Stimulated activated CD4-positive, alpha-beta T cell treated with anti-CD3 and anti-CD28 coated beads, Interleukin-15, amount 100 ng/mL, for 48 hours (primary cell): ENCODE data around the gene PSMC3.
A peak's percentile ranks its signal among the peaks of the same experiment; 100 is the strongest.

Experiments used
- DNase-seq, 2 donors: peaks; one replicate each; pipeline ENCODE4 v3.0.0-alpha.2; 2020; ENCODE audit warnings: low read depth in 2 of 2

The PSMC3 gene

DNA sequence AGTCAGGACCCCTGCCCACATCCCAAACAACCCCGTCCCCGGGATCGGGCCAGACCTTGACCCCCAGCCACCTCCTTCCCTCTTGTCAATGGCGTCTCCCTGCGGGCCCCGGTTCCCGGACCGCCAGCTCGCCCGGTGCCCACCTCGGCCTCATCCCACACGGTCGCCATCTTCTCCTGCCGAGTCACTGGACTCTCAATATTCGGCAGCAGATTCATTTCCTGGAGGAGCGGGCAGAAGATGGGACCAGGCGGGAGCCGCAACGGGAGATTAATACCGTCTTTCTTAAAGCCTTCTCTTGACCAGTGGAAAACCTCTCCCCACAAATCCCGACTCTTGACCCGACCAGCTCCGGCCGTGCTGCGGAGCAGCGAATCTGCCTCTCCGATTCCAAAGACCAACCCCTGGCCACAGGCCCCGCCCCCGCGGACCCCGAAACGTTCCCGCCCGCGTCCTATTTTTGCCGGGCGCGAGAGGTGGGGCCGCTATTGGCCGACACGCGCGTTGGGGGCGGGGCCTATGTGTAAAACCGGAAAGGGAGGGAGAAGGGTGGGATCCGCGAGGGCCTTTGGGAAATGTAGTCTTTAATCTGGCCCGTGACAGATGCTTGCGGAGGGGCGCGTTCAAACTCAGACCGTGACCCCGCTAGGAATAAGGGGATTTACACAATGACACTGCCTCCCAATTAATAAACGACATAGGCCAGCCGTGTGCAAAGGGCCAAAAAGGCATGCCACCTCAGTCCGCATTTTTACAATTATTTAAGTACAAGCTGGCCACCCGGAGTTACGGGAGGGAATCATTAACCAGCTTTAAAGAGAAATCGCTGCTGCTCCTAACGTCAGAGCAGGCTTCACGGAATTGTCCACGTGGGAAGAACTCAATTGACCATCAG is at the start of gene PSMC3:
Gene PSMC3 (minus strand): TSS at position 378 of the 895 bp plus-strand sequence. CDS start 160 bp downstream, at position 218.
- DNase-seq: peak; percentile 98 to 99

DNA sequence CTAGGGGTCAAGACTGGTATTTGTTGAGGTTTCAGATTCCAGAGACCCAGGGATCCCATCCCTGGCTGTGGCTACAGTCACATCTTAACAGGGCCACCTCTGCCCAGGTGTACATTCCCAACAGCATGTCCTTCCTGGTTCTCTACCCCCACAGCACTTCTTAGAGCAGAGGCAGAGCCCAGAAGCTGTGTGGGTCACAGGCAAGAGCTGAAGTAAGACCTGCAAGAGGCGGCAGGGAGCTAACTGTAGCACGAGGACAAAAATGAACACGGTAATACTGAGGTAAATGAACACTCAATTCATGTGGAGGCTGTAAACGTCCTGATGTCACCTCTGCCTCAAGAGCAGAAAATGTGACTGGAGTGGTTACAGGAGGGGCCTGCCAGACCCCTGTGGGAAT is 44.4 kb upstream of the PSMC3 start:
- no peak for DNase-seq

DNA sequence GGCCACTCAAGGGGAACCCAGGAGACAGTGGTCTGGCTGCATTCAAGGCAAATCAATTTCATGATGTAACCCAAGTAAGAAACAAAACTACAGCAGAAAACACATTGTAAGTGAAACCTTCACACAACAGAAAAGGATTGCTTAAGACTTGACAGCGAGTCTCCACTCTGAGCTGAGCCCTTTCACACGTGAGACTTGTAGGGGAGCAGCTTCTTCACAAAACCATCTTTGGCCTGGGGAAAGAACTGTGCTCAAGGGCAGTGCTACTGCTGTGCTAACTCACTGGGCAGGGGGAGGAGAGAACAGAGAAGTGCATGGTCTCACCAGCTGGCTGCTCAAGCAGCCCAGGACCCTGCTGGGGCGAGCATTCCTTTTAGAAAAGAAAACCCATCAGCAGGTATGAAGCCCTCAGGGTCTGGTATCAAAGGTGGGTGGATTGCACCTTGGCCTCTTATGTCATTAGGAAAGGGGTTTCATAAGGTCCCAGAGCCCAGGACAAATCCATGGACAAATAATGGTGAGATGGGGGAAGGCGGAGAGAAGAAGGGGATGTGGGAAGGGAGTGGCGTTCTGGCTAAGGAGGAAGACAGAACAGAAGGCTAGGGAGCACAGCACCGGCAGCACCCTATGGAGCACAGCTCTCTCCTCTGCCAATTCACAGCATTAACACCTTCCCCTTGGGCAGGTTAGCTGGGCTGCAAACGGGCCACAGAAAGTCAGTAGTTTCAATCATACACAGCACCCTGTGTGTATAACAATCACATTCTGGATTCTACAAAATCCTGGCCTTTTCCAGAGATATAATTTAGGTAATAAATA is 43.3 kb upstream of the PSMC3 start:
- DNase-seq: no peak

DNA sequence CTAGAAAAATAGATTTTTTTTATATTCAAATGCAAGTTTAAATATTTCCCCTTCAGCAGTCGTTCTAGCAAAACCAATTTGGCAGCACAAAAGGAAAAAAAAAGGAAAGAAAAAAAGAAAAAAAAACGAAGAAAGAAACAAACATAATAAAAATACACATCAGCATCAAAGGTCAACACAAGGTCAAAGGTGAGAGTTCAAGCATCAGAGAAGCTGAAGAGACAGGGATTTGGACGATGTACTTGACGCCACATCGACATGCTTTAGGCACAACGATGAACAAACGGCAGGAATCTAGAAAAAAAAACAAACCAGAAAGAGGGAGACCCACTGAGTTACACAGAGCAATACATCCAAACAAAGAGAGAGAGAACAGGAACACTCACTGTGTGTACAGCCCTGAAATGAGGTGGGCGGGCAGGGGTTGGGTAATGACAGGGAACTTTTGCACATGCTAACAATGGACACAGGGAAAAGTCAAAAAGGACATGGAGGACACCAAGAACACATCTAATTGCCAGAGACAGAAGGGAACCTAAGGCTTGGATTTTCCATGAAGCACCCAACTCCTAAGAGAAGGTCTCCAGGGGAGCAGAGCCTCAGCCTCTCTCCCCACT is 42.5 kb upstream of the PSMC3 start:
- no peak for DNase-seq

DNA sequence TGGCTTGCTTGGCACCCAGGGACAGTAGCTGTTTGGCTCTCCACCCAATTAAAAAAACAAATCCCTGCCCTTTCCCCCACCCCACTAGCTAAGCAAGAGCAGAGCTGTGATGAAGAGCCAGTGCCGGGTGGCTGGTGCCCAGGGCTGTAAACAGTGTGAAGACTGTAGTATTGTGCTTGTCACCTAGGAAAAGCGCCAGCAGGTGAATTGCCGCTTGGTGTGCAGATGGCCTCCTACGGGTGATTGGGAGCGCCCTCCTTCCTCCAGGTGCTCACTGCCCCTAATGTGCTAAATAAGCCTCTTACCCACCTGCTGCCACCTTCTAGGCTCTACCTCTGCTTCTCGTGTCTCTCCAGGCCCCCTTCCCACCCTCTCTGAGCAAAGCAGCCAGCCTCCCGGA is 41.1 kb upstream of the PSMC3 start:
- DNase-seq: no peak

DNA sequence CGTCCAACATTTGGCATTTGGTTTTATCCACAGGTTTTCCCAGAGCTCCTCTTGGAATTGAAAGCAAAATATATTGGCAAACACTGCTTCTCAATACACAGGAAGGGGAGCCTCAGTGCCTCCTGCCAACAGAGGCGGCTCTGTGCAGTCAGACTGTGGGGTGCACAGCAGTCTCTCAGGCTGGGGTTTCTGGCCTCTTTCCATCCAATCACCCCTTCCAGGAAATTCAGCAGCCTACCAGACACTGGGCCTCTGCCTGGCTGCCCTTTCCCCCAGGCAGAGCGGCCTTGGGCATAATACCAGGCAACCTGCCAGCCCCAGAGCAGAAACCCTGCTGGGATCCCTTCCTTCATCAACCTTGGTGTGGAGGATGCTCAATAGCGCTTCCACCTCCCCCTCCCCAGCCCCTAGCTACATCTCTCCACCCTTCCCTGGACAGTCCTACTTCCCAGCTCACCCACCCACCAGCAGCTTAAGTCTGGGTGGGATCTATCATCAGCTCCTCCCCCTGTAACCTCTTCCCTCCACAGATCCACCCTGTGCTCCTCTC is 40.5 kb upstream of the PSMC3 start:
- DNase-seq: no peak

DNA sequence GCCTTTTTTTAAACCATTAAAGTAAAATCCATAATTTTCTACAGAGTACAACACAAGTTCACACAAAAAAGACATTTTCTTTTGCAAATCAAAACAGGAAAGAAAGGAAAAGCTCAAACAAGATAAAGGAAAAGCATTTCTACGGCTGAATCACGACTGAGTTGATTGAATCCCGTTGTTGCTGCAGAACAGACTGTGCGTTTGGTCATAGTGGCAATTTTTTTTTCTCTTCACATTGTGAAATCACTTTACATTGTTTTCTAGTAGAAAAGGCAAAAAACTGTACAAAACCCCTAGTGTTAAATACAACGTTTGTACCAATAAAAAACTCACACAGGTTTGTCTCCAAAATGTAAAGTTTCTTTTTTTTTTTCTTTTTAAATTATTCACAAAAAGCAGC is 40.0 kb upstream of the PSMC3 start:
- DNase-seq: no peak

DNA sequence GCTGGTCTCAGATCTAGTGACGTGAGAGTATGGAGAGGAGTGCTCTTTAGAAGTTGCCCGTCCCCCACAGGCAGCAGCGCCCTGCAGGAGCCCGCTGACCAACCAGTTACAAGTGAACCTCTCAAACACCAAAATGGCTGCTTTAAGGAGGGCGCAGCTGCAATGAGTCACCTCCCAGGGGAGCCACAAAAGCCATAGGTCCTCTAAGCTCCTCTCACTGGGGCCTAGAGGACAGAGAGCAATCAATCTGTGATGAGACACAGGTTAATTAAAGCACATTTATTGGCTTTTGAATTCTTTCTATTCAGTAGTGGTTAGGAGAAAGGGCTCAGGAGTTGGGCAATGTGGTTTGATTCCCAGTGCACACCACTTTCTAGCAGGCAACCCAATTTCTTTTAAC is 38.2 kb upstream of the PSMC3 start:
- no peak for DNase-seq

DNA sequence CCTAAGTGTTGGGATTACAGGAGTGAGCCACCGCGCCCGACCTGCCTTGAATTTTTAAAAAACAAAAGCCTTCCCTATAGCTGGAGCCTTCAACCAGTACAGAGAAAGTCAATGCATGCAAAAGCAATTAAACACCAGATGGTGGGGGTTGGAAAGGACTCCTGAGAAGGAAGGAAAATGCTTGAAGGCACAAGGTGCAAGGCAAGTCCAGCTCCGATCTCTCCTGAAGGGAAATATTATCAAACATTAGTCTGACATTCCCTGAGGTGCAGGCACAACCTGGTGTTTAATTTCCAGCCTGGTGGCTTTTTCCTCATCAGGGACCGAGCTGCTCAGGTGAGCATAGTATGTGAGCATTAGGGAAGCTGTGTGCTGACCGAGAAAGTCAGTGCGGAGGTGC is 35.6 kb upstream of the PSMC3 start:
- DNase-seq: no peak

DNA sequence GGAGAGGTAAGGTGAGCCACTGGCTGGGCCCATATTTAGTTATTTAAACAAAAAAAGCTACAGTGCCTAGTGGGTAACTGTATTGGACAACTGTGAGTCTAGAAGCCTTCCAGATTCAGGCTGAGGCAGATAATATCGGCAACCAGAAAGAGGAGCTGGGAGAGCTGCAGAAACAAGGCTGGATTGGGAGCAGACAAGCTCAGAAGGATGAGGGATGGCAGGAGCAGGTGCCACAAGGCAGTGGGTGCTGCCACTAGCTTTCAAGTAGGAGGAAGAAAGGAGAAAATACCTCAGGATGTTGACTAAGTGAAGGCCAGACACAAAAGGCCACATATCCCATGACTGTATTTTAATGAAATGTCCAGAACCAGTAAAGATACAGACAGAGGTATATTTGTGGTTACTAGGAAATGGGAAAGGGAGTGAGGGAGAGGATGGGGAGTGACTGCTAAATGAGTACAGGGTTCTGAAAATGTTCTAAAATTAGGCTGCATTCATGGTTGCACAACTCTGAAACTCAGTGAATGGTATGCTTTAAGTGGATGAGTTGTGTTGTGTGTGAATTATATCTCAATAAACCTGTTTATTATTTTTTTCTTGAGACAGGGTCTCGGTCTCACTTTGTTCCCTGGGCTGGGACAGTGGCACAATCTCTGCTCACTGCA is 34.5 kb upstream of the PSMC3 start:
- no peak for DNase-seq

DNA sequence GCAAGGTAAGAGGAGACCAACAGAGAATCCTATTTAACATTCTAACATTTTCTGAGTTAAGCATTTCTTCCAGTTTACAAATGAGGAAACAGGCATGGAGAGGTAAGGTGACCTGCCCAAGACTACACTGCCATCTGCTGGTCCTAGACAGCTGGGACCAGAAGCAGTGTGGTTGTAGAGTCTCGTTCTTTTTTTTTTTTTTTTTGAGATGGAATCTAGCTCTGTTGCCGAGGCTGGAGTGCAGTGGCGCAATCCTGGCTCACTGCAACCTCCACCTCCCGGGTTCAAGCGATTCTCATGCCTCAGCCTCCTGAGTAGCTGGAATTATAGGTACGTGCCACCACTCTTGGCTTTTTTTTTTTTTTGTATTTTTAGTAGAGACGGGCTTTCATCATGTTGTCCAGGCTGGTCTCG is 28.0 kb upstream of the PSMC3 start:
- DNase-seq: peak; percentile 41 to 54

DNA sequence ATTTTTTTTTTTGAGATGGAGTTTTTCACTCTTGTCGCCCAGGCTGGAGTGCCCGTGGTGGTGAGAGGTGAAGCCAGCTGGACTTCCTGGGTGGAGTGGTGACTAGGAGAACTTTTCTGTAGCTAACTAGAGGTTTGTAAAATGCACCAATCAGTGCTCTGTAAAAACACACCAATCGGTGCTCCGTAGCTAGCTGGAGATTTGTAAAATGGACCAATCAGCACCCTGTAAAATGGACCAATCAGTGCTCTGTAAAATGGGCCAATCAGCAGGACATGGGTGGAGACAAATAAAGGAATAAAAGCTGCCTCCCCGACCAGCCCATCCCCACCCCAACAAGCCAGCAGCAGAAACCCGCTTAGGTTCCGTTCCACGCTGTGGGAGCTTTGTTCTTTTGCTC is 27.1 kb upstream of the PSMC3 start:
- no peak for DNase-seq

DNA sequence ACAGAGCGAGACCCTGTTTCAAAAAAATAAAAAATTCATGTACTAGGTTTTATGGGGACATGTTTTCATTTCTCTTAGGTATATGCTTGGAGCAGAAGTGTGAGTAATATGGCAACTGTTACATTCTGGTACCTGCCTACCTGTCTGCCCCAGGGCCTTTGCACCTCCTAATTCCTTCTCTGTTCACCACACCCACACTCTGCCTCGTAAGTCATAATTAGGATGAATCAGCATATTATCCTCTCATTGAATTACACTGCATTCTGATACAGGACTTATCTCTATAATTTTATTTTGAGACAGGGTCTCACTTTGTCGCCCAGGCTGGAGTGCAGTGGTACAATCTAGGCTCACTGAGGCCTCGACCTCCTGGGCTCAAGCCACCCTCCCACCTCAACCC is 25.8 kb upstream of the PSMC3 start:
- no peak for DNase-seq

DNA sequence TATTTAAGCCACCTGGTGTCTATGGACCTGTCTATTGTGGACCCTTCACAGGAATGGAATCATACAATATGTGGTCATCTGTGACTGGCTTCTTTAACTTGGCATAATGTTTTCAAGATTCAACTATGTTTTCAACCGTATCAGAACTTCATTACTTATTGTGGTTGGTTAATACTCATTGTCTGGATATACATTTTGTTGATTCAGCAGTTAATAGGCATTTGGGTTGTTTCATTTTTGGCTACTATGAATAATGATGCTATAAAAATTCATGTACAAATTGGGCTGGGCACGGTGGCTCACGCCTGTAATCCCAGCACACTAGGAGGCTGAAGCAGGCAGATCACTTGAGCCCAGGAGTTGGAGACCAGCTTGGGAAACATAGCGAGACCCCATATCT is 25.2 kb upstream of the PSMC3 start:
- DNase-seq: no peak

DNA sequence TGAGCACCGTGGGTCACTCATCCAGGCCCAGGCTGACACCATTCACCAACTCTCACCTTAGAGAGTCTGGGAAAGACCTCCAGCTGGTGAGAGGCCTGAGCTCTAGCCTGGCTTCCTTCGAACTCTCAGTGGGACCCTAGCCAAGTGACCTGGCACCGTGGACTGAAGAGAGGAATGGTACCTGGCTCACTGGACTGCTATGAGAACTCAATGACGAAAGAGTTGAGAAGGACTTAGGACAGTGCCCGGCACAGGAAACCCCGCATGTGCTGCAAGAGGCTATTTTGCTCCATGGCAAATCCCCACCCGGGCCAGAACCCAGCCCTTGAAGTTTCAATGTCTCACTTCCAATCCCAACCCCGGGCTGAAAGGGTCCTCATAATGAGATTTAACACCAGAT is 23.3 kb upstream of the PSMC3 start:
- DNase-seq: no peak

DNA sequence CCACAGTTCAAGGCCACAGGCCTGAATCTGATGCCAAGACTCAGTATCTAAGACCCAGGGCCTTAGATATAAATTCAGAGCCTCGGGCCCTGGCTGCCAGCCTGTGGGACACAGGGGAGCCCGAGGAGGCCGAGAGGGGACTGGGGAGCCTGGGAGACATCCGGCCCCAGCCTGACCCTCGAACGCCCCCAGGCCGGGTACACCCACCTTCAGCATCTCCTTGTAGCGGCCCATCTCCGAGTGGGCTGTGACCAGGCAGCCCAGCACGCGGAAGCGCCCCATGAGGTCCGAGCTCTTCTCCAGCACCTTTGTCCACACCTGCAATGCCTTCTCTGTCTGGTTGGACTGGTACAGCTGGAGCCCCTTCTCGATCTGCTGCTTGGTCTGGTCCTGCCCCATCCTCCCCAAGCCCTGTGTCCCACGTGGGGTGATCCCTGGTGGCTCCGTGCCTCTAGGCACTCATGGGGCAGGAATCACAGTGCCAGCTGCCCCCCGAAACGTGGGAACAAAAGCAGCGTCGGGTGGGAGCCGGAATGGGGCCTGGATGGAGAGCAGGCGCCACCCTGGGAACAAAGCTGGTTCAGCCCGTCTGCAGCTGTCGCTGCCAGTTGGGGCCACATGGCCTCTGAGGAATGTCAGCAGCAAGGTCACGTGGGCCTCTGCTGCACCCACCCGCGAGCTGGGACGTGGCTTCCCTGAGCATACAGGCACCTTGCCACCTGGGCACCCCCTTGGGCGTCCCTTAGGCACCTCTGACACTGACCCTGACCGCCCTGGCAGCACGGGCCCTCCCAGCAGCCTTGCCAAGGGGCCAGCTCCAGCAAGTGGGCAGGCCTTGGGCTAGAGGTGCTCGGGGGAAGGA is 22.6 kb upstream of the PSMC3 start, which contains the start of gene RAPSN:
Gene RAPSN (minus strand): TSS at position 571 of the 862 bp plus-strand sequence. CDS start 172 bp downstream, at position 399.
- DNase-seq: no peak

DNA sequence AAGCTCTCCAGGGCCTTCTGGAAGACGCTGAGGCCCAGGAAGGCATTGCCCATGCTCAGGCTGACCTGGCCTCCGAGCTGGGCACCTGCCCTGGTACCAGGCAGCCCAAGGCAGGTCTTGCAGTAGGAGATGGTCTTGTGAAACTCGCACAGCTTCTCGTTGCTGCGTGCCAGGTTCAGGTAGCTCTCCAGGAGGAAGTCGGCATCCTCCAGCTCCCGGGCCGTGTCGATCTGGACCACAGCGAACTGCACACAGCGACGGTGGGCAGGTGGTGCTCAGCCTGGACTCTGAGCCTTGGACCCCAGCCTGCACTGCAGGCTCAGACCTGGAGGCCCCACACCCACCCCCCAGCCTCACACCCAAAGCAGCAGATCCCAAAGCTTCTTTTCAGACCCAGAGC is 21.7 kb upstream of the PSMC3 start:
- no peak for DNase-seq

DNA sequence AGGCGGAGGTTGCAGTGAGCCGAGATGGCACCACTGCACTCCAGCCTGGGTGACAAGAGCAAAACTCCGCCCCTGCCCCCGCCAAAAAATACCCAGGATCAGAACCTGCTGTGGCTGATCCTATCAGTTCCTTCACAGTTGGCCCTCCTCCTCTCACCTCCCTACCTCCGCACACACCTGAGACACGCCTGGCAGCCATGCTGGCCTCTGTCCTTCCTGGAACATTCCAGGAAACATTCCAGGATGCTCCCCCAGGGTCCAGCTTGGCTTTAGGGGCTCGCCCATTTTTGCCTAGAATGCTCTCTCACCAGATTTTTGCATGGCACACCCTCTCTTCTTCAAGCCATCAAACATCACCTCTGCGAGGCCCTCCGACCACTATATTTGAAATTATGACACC is 20.6 kb upstream of the PSMC3 start:
- DNase-seq: no peak

DNA sequence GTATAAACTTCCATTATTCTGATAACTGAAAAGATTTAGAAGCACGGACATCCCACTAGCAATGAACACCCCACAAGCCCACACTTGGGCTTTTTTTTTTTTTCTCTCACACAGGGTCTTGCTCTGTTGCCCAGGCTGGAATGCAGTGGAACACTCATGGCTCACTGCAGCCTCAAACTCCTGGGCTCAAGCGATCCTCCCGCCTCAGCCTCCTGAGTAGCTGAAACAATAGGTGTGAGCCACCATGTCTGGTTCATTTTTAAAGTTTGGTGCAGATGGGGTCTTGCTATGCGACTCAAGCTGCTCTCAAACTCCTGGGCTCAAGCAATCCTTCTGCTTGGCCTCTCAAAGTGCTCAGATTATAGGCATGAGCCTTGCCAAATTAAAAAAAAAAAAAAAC is 19.6 kb upstream of the PSMC3 start:
- DNase-seq: no peak

DNA sequence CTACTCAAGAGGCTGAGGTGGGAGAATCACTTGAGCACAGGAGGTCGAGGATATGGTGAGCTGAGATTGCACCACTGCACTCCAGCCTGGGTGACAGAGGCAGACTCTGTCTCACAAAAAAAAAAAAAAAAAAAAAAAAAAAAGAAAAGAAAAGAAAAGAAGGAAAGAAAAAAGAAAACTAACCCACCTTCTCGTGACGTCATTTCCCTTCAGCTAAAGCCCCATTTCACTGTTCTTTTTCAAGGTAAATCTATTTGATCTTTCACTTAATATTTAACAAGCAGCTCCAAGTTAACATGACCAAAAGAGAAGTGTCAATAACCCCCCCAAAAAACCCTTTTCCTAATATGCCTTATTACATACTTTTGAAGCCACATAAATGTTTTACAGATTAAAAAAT is 17.6 kb upstream of the PSMC3 start:
- no peak for DNase-seq
